HG02678 (cell line): ENCODE results near the gene POPDC2.
A peak's percentile ranks its signal among the peaks of the same experiment; 100 is the strongest.
"Not testable (repeated sequence)": the region's sequence is repeated elsewhere in the genome, so short reads cannot be mapped to it uniquely, and the experiment has no call there.

Experiments used
- ATAC-seq: cut with Tn5 transposase; IDR thresholded peaks from one replicate; pipeline ENCODE4 v1.9.1; 2021; ENCODE audit warnings: mild to moderate bottlenecking, moderate library complexity; ENCODE audit not compliant: unreplicated experiment

Gene POPDC2

GRCh38 chr3:119620899-119621298, 39.5 kb downstream of the POPDC2 start:
- ATAC-seq = no peak

- no peak for ATAC-seq
These were observed 41.3 kb downstream of the POPDC2 start for GRCh38 chr3:119619094-119619493.

GRCh38 chr3:119616056-119616455, 44.3 kb downstream of the POPDC2 start:
- no peak for ATAC-seq

GRCh38 chr3:119613872-119614271, 46.5 kb downstream of the POPDC2 start:
- no peak for ATAC-seq

GRCh38 chr3:119613201-119613600, 47.2 kb downstream of the POPDC2 start:
- no peak for ATAC-seq

- ATAC-seq = no peak
These were observed 48.7 kb downstream of the POPDC2 start for GRCh38 chr3:119611664-119612063.

GRCh38 chr3:119609301-119609700, 51.1 kb downstream of the POPDC2 start:
- no peak for ATAC-seq

GRCh38 chr3:119608405-119609000, 51.9 kb downstream of the POPDC2 start:
- no peak for ATAC-seq

GRCh38 chr3:119604878-119605277, 55.5 kb downstream of the POPDC2 start:
- ATAC-seq = no peak

- ATAC-seq = no peak
These were observed 57.7 kb downstream of the POPDC2 start for GRCh38 chr3:119602676-119603075.

- ATAC-seq = peak; percentile 8
These were observed 59.2 kb downstream of the POPDC2 start for GRCh38 chr3:119601154-119601553.

- ATAC-seq = peak; percentile 59
These were observed 59.7 kb downstream of the POPDC2 start for GRCh38 chr3:119600732-119601131.

- no peak for ATAC-seq
These were observed 60.7 kb downstream of the POPDC2 start for GRCh38 chr3:119599558-119600174.

- ATAC-seq = peak; percentile 46
These were observed 61.8 kb downstream of the POPDC2 start for GRCh38 chr3:119598410-119599098.

- no peak for ATAC-seq
These were observed 62.7 kb downstream of the POPDC2 start, which contains the start of gene PLA1A for GRCh38 chr3:119597548-119598288. PLA1A (plus strand) TSS chr3:119597885; CDS start chr3:119597914, 29 bp downstream.

- no peak for ATAC-seq
These were observed 64.0 kb downstream of the POPDC2 start for GRCh38 chr3:119596398-119596797.

GRCh38 chr3:119595639-119596334, 64.6 kb downstream of the POPDC2 start:
- ATAC-seq = no peak

GRCh38 chr3:119594929-119595328, 65.5 kb downstream of the POPDC2 start:
- not testable (repeated sequence) for ATAC-seq

GRCh38 chr3:119594066-119594465, 66.3 kb downstream of the POPDC2 start:
- no peak for ATAC-seq

- ATAC-seq = no peak
These were observed 67.5 kb downstream of the POPDC2 start for GRCh38 chr3:119592861-119593260.
